Naive B cell (primary cell): Measurements from ENCODE around the gene GNG12. TPM values are rescaled to one million over a fixed set of nuclear protein-coding genes. Genes with fewer than 3 reads are reported as not detected.

Source experiments
- ATAC-seq, 2 donors: fragments of 150-1000 bp; cut with Tn5 transposase; 2 replicates each; pipeline ENCODE4 v1.10.0; 2021; ENCODE audit warnings: low read depth in 2 of 2, mild to moderate bottlenecking in 2 of 2, moderate library complexity in 2 of 2
- DNase-seq: peaks from one replicate; pipeline ENCODE4 v3.0.0; 2022
- H3K27ac Mint-ChIP-seq, 6 donors: one replicate each; pipeline ENCODE4 v1.8.0; 2020 to 2022; ENCODE audit warnings: mild to moderate bottlenecking in 6 of 6, mixed read lengths in 6 of 6, moderate library complexity in 5 of 6, inconsistent platforms in 2 of 6
- H3K27me3 Mint-ChIP-seq, 3 donors: one replicate each; pipeline ENCODE4 v1.8.0; 2021 to 2022; ENCODE audit warnings: mixed read lengths in 3 of 3, mild to moderate bottlenecking in 1 of 3
- H3K36me3 Mint-ChIP-seq, 2 donors: one replicate each; pipeline ENCODE4 v1.8.0; 2020 to 2022; ENCODE audit warnings: mixed read lengths in 2 of 2, inconsistent platforms in 1 of 2, mild to moderate bottlenecking in 1 of 2
- H3K4me1 Mint-ChIP-seq, 3 donors: one replicate each; pipeline ENCODE4 v1.8.0; 2020 to 2022; ENCODE audit warnings: mixed read lengths in 3 of 3, inconsistent platforms in 1 of 3, mild to moderate bottlenecking in 1 of 3, moderate library complexity in 1 of 3
- H3K4me3 Mint-ChIP-seq, 8 donors: one replicate each; pipeline ENCODE4 v1.8.0; 2020 to 2022; ENCODE audit warnings: mild to moderate bottlenecking in 8 of 8, mixed read lengths in 8 of 8, moderate library complexity in 8 of 8, inconsistent platforms in 2 of 8
- H3K9me3 Mint-ChIP-seq, 7 donors: one replicate each; pipeline ENCODE4 v1.8.0; 2020 to 2022; ENCODE audit warnings: mixed read lengths in 7 of 7, mild to moderate bottlenecking in 5 of 7, inconsistent platforms in 2 of 7, moderate library complexity in 1 of 7
- polyA plus RNA-seq, 6 donors: library from polyadenylated mRNA; unstranded; fragments of 300-500 nt; fragmentation: Illumina TruSeq; gene quantifications; one replicate each; pipeline ENCODE4 v1.2.3, GENCODE V29; 2021; ENCODE audit warnings: low read depth in 6 of 6

The GNG12 gene
- polyA plus RNA-seq, 6 donors from 2014 or later: not detected

- Mint-ChIP-seq H3K36me3 (no peaks in the 10 kb centered on the region), H3K27me3 (peaks cover 13 to 23% (median 22%) of the 10 kb centered on the region in 3 donors), H3K27ac (peak overlapping the region in 1 of 6 donors; percentile 5), H3K4me1 (no peaks in the 10 kb centered on the region), H3K9me3 (no peaks in the 10 kb centered on the region), H3K4me3 (no peak overlapping the region)
- ATAC-seq (no peak), DNase-seq (no peak)
Measured at GRCh38 chr1:67855444-67855843, 22.2 kb upstream of the GNG12 start.

GRCh38 chr1:67853704-67854103 lies 20.4 kb upstream of the GNG12 start:
- peaks cover 20 to 30% (median 27%) of the 10 kb centered on the region in 3 donors for H3K27me3 Mint-ChIP-seq
- no peak overlapping the region for H3K27ac Mint-ChIP-seq
- ATAC-seq: no peak
- DNase-seq: no peak
- no peaks in the 10 kb centered on the region for H3K9me3 Mint-ChIP-seq
- H3K36me3 Mint-ChIP-seq: no peaks in the 10 kb centered on the region
- H3K4me3 Mint-ChIP-seq: no peak overlapping the region
- no peaks in the 10 kb centered on the region for H3K4me1 Mint-ChIP-seq

GRCh38 chr1:67851800-67852199 lies 18.5 kb upstream of the GNG12 start:
- ATAC-seq (no peak), DNase-seq (no peak)
- no peak overlapping the region for H3K4me3 Mint-ChIP-seq
- no peaks in the 10 kb centered on the region for H3K9me3 Mint-ChIP-seq
- H3K27me3 Mint-ChIP-seq: peaks cover 26 to 31% (median 26%) of the 10 kb centered on the region in 3 donors
- no peaks in the 10 kb centered on the region for H3K4me1 Mint-ChIP-seq
- H3K27ac Mint-ChIP-seq: no peak overlapping the region
- H3K36me3 Mint-ChIP-seq: no peaks in the 10 kb centered on the region

- Mint-ChIP-seq H3K4me1 (no peaks in the 10 kb centered on the region), H3K4me3 (no peak overlapping the region), H3K27ac (no peak overlapping the region), H3K27me3 (peaks cover 24 to 39% (median 36%) of the 10 kb centered on the region in 3 donors), H3K9me3 (no peaks in the 10 kb centered on the region), H3K36me3 (no peaks in the 10 kb centered on the region)
- DNase-seq (no peak), ATAC-seq (no peak)
Measured at GRCh38 chr1:67850611-67851075, 17.4 kb upstream of the GNG12 start.

- no peak overlapping the region for H3K4me3 Mint-ChIP-seq
- no peaks in the 10 kb centered on the region for H3K9me3 Mint-ChIP-seq
- H3K4me1 Mint-ChIP-seq: no peaks in the 10 kb centered on the region
- ATAC-seq: no peak
- H3K27me3 Mint-ChIP-seq: peaks cover 21 to 38% (median 32%) of the 10 kb centered on the region in 3 donors
- DNase-seq: no peak
- H3K36me3 Mint-ChIP-seq: no peaks in the 10 kb centered on the region
- H3K27ac Mint-ChIP-seq: no peak overlapping the region
Measured at GRCh38 chr1:67850151-67850551, 16.9 kb upstream of the GNG12 start.

- Mint-ChIP-seq H3K4me3 (no peak overlapping the region), H3K36me3 (no peaks in the 10 kb centered on the region), H3K9me3 (no peaks in the 10 kb centered on the region), H3K27ac (no peak overlapping the region), H3K4me1 (no peaks in the 10 kb centered on the region), H3K27me3 (peaks cover 35 to 47% (median 38%) of the 10 kb centered on the region in 3 donors)
- ATAC-seq (no peak), DNase-seq (no peak)
Measured at GRCh38 chr1:67847466-67847865, 14.2 kb upstream of the GNG12 start.

- Mint-ChIP-seq H3K9me3 (no peaks in the 10 kb centered on the region), H3K27me3 (peaks cover 38 to 47% (median 40%) of the 10 kb centered on the region in 3 donors)
Measured at GRCh38 chr1:67846538-67846937, 13.3 kb upstream of the GNG12 start.

GRCh38 chr1:67844988-67845387 lies 11.7 kb upstream of the GNG12 start:
- peaks cover 41 to 56% (median 54%) of the 10 kb centered on the region in 3 donors for H3K27me3 Mint-ChIP-seq
- H3K4me3 Mint-ChIP-seq: no peak overlapping the region
- no peak for ATAC-seq

More at GRCh38 chr1:67846538-67846937, 13.3 kb upstream of the GNG12 start:
- ATAC-seq: no peak
- no peak for DNase-seq
- Mint-ChIP-seq H3K27ac (no peak overlapping the region), H3K4me1 (no peaks in the 10 kb centered on the region), H3K36me3 (no peaks in the 10 kb centered on the region), H3K4me3 (no peak overlapping the region)

GRCh38 chr1:67843746-67844145 lies 10.5 kb upstream of the GNG12 start:
- no peaks in the 10 kb centered on the region for H3K36me3 Mint-ChIP-seq
- H3K27me3 Mint-ChIP-seq: peaks cover 39 to 52% (median 51%) of the 10 kb centered on the region in 3 donors
- H3K27ac Mint-ChIP-seq: no peak overlapping the region
- DNase-seq (no peak), ATAC-seq (no peak)
- H3K9me3 Mint-ChIP-seq: no peaks in the 10 kb centered on the region
- no peaks in the 10 kb centered on the region for H3K4me1 Mint-ChIP-seq
- H3K4me3 Mint-ChIP-seq: no peak overlapping the region

More at GRCh38 chr1:67844988-67845387, 11.7 kb upstream of the GNG12 start:
- Mint-ChIP-seq H3K9me3 (no peaks in the 10 kb centered on the region), H3K36me3 (no peaks in the 10 kb centered on the region), H3K4me1 (no peaks in the 10 kb centered on the region), H3K27ac (no peak overlapping the region)
- no peak for DNase-seq

GRCh38 chr1:67843331-67843730 lies 10.1 kb upstream of the GNG12 start:
- H3K36me3 Mint-ChIP-seq: no peaks in the 10 kb centered on the region
- no peaks in the 10 kb centered on the region for H3K9me3 Mint-ChIP-seq
- no peak overlapping the region for H3K27ac Mint-ChIP-seq
- ATAC-seq: no peak
- H3K4me1 Mint-ChIP-seq: no peaks in the 10 kb centered on the region
- peaks cover 39 to 54% (median 51%) of the 10 kb centered on the region in 3 donors for H3K27me3 Mint-ChIP-seq
- DNase-seq: no peak
- H3K4me3 Mint-ChIP-seq: no peak overlapping the region

- DNase-seq (no peak), ATAC-seq (no peak)
- Mint-ChIP-seq H3K27me3 (peaks cover 39 to 64% (median 55%) of the 10 kb centered on the region in 3 donors), H3K4me3 (no peak overlapping the region), H3K36me3 (no peaks in the 10 kb centered on the region), H3K4me1 (no peaks in the 10 kb centered on the region), H3K9me3 (no peaks in the 10 kb centered on the region), H3K27ac (no peak overlapping the region)
Measured at GRCh38 chr1:67840449-67840848, 7.2 kb upstream of the GNG12 start.

GRCh38 chr1:67839826-67840225 lies 6.6 kb upstream of the GNG12 start:
- ATAC-seq (no peak), DNase-seq (no peak)
- Mint-ChIP-seq H3K9me3 (no peaks in the 10 kb centered on the region), H3K4me1 (no peaks in the 10 kb centered on the region), H3K27ac (no peak overlapping the region), H3K27me3 (peaks cover 41 to 66% (median 52%) of the 10 kb centered on the region in 3 donors), H3K36me3 (no peaks in the 10 kb centered on the region), H3K4me3 (no peak overlapping the region)

GRCh38 chr1:67838180-67838910 lies 5.1 kb upstream of the GNG12 start:
- Mint-ChIP-seq H3K4me3 (no peak overlapping the region), H3K27ac (no peak overlapping the region), H3K36me3 (no peaks in the 10 kb centered on the region), H3K9me3 (no peaks in the 10 kb centered on the region), H3K27me3 (peaks cover 54 to 71% (median 63%) of the 10 kb centered on the region in 3 donors), H3K4me1 (peaks cover 0 to 8% (median 5%) of the 10 kb centered on the region in 3 donors)
- ATAC-seq (no peak), DNase-seq (no peak)

GRCh38 chr1:67836769-67837168 lies 3.5 kb upstream of the GNG12 start:
- Mint-ChIP-seq H3K27ac (no peak overlapping the region), H3K9me3 (no peaks in the 10 kb centered on the region), H3K27me3 (peaks cover 55 to 71% (median 65%) of the 10 kb centered on the region in 3 donors), H3K4me1 (peaks cover 7 to 17% (median 16%) of the 10 kb centered on the region in 3 donors), H3K36me3 (no peaks in the 10 kb centered on the region), H3K4me3 (no peak overlapping the region)
- no peak for ATAC-seq
- no peak for DNase-seq
